SK-N-SH (cell line): Measurements from ENCODE around the gene WWTR1. TPM values are rescaled to one million over a fixed set of nuclear protein-coding genes. Genes with fewer than 3 reads are reported as not detected.

Source experiments
- CTCF ChIA-PET: fragments of 300-600, 350-600 bp; formaldehyde crosslinking; extraction: SDS; loops from one replicate; lab custom pipeline; 2021; lab: Yijun Ruan, JAX
- POLR2A ChIA-PET: fragments of 350-600 bp; sonication (Branson Sonifier 250); formaldehyde crosslinking; extraction: SDS; loops from one replicate; lab custom pipeline; 2020; ENCODE audit warnings: antibody characterized with exemption, inconsistent platforms; lab: Yijun Ruan, JAX
- DNase-seq: peaks from one replicate; pipeline ENCODE4 v3.0.0; 2012
- H2AFZ ChIP-seq: fragments of 200-600 bp; sonication (generic); 2 replicates; pipeline ENCODE4 v1.8.1; 2016; ENCODE audit warnings: antibody characterized with exemption, mild to moderate bottlenecking, low read depth
- H3F3A ChIP-seq: fragments of 200-600 bp; sonication (generic); replicated peaks from 2 replicates; pipeline ENCODE3; 2016; ENCODE audit warnings: antibody characterized with exemption, mild to moderate bottlenecking; ENCODE audit not compliant: insufficient read depth
- H3K27ac ChIP-seq, 2 experiments: fragments of 200-500 bp in 1 of 2; fragments of 200-600 bp in 1 of 2; sonication (Bioruptor generic) in 1 of 2; sonication (generic), shearing (Covaris generic) in 1 of 2; 2 replicates each; pipeline versions ENCODE4 v1.5.1 to v1.6.1; 2014 to 2016; ENCODE audit warnings: low read depth in 2 of 2, inconsistent platforms in 1 of 2, low read length in 1 of 2, mild to moderate bottlenecking in 1 of 2, mixed read lengths in 1 of 2
- H3K27me3 ChIP-seq: fragments of 200-600 bp; sonication (generic), shearing (Covaris generic); 2 replicates; pipeline ENCODE4 v1.6.1; 2016; ENCODE audit warnings: mixed run types; ENCODE audit not compliant: insufficient read depth
- H3K36me3 ChIP-seq, 2 experiments: fragments of 200-500 bp in 1 of 2; fragments of 200-600 bp in 1 of 2; sonication (Bioruptor generic) in 1 of 2; sonication (generic) in 1 of 2; replicated peaks in 1 of 2; 2 replicates each; pipeline versions ENCODE3 to v1.5.1; 2014 to 2016; ENCODE audit warnings: low read length in 1 of 2, mild to moderate bottlenecking in 1 of 2; ENCODE audit not compliant: insufficient read depth in 2 of 2, control insufficient read depth in 1 of 2
- H3K4me1 ChIP-seq, 2 experiments: fragments of 200-500 bp in 1 of 2; fragments of 200-600 bp in 1 of 2; sonication (Bioruptor generic) in 1 of 2; sonication (generic), shearing (Covaris generic) in 1 of 2; 2 replicates each; pipeline versions ENCODE4 v1.5.1 to v1.6.1; 2014 to 2016; ENCODE audit warnings: low read depth in 1 of 2, low read length in 1 of 2, mixed run types in 1 of 2; ENCODE audit not compliant: insufficient read depth in 2 of 2, control insufficient read depth in 1 of 2
- H3K4me2 ChIP-seq: fragments of 200-600 bp; sonication (generic), shearing (Covaris generic); 2 replicates; pipeline ENCODE4 v1.6.1; 2017; ENCODE audit warnings: mixed run types
- H3K4me3 ChIP-seq, 2 experiments: fragments of 200-500 bp in 1 of 2; fragments of 200-600 bp in 1 of 2; sonication (Bioruptor generic) in 1 of 2; sonication (generic), shearing (Covaris generic) in 1 of 2; 2 replicates each; pipeline versions ENCODE4 v1.5.1 to v1.8.1; 2014 to 2016; ENCODE audit warnings: low read depth in 2 of 2, inconsistent platforms in 1 of 2, low read length in 1 of 2, mild to moderate bottlenecking in 1 of 2, mixed read lengths in 1 of 2, moderate library complexity in 1 of 2
- H3K79me2 ChIP-seq: fragments of 200-600 bp; sonication (generic); 2 replicates; pipeline ENCODE4 v1.8.1; 2017; ENCODE audit warnings: mild to moderate bottlenecking; ENCODE audit not compliant: insufficient read depth
- H3K9ac ChIP-seq: fragments of 200-600 bp; sonication (generic); 2 replicates; pipeline ENCODE4 v1.6.1; 2017; ENCODE audit warnings: mixed run types
- H3K9me2 ChIP-seq: fragments of 200-600 bp; sonication (generic); 2 replicates; pipeline ENCODE4 v1.6.1; 2017; ENCODE audit warnings: mixed run types
- H3K9me3 ChIP-seq: fragments of 200-600 bp; sonication (generic); 2 replicates; pipeline ENCODE4 v1.6.1; 2017; ENCODE audit warnings: mixed run types, mild to moderate bottlenecking, moderate library complexity
- H4K20me1 ChIP-seq: fragments of 200-600 bp; sonication (generic); 2 replicates; pipeline ENCODE4 v1.6.1; 2017; ENCODE audit warnings: mild to moderate bottlenecking, mixed run types; ENCODE audit not compliant: insufficient read depth
- CHD2 ChIP-seq: fragments of 150-350 bp; IDR thresholded peaks from 2 replicates; pipeline ENCODE4 v1.6.1; 2018; ENCODE audit warnings: low read length; ENCODE audit not compliant: partially characterized antibody
- CTCF ChIP-seq: fragments of 200-600 bp; sonication (generic); IDR thresholded peaks from 2 replicates; pipeline ENCODE4 v1.6.1; 2017; ENCODE audit warnings: antibody characterized with exemption, mild to moderate bottlenecking, moderate library complexity
- GABPA ChIP-seq: IDR thresholded peaks from 2 replicates; pipeline ENCODE4 v1.4.0; 2012; ENCODE audit warnings: low read depth, mild to moderate bottlenecking
- JUND ChIP-seq: IDR thresholded peaks from 2 replicates; pipeline ENCODE4 v1.4.0; 2012
- MEF2A ChIP-seq: IDR thresholded peaks from 2 replicates; pipeline ENCODE4 v1.4.0; 2012; ENCODE audit warnings: low read depth, borderline replicate concordance
- MXI1 ChIP-seq: IDR thresholded peaks from 2 replicates; pipeline ENCODE4 v1.6.1; 2012; ENCODE audit warnings: mild to moderate bottlenecking, low read depth, low read length, improper control_type of control experiment
- NRF1 ChIP-seq: IDR thresholded peaks from 2 replicates; pipeline ENCODE4 v1.6.1; 2012; ENCODE audit warnings: low read depth, mild to moderate bottlenecking, low read length
- RAD21 ChIP-seq: IDR thresholded peaks from 2 replicates; pipeline ENCODE4 v1.6.1; 2012; ENCODE audit warnings: mild to moderate bottlenecking, low read length
- RFX5 ChIP-seq: IDR thresholded peaks from 2 replicates; pipeline ENCODE4 v1.6.1; 2012; ENCODE audit warnings: mild to moderate bottlenecking, improper control_type of control experiment, low read length
- RXRA ChIP-seq: IDR thresholded peaks from 2 replicates; pipeline ENCODE4 v1.4.0; 2012; ENCODE audit warnings: low read depth, mild to moderate bottlenecking, borderline replicate concordance
- SIN3A ChIP-seq: IDR thresholded peaks from 2 replicates; pipeline ENCODE4 v1.6.1; 2012; ENCODE audit warnings: low read depth, mild to moderate bottlenecking, low read length, moderate library complexity, borderline replicate concordance
- TCF12 ChIP-seq: IDR thresholded peaks from 2 replicates; pipeline ENCODE4 v1.4.0; 2012
- TEAD4 ChIP-seq: IDR thresholded peaks from 2 replicates; pipeline ENCODE4 v1.4.0; 2012; ENCODE audit warnings: mild to moderate bottlenecking, borderline replicate concordance; ENCODE audit not compliant: insufficient read depth
- YY1 ChIP-seq: IDR thresholded peaks from 2 replicates; pipeline ENCODE4 v1.4.0; 2012; ENCODE audit warnings: low read depth, mild to moderate bottlenecking
- WGBS: methylation state at CpG from one replicate; pipeline ENCODE4 v1.1.6; 2017; ENCODE audit warnings: low lambda C conversion rate; 5-methylcytosine and 5-hydroxymethylcytosine counted together
- polyA plus RNA-seq, 3 experiments: library from polyadenylated mRNA; depleted of rRNA; stranded (reverse); fragments of >200 nt; gene quantifications; 2 replicates each; pipeline ENCODE4 v1.2.3, GENCODE V29; 2012
- TF ChIP-seq, protein P1 (sequence below): IDR thresholded peaks from 2 replicates; pipeline ENCODE4 v1.4.0; 2012; ENCODE audit warnings: low read depth

Gene WWTR1
- polyA plus RNA-seq, 1 of the 3 experiments (the other 2 are of a cell fraction): 60.6 TPM

DNA sequence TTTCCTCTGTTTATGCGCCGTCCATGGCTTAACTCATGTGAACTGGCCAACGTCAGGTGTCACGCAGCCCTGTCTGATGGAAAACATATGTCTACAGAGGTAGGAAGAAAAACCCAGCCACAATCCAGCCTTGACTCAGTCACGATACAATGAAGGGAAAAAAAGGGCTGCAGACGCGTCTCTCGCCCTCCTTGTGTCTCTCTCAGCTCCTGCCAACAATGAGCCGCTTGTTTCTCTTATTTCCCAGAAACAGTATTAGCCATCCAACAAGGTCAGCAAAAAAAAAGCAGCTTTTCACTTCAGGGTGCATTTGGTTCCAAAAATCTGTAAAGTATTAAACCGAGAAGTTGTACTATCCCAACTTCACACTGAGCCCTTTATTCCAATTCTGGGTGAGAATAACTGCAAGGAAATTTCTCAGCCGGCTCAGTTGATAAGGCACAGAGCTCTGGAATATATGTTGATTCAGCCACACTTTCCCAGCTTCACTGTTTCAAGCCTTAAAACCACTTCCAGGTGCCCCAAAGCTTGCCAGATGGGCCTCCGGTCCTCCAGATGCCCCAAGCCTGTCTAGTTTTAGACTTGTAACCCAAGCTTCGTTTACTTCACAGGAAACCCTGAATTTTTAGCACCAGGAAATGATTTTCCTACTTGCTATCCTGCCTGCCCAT lies 103.9 kb downstream of the WWTR1 start (continued):
- no peak for TF ChIP-seq RAD21
- peak; percentile 35; the same call in 1 of the 2 replicates for TF ChIP-seq JUND
- peak; percentile 56; the same call in 1 of the 2 replicates for TF ChIP-seq SIN3A
- no peak for TF ChIP-seq NRF1
- TF ChIP-seq RXRA: peak; percentile 34; the same call in 1 of the 2 replicates
- no peak for TF ChIP-seq GABPA
- TF ChIP-seq CTCF: no peak
- TF ChIP-seq, protein P1, sequence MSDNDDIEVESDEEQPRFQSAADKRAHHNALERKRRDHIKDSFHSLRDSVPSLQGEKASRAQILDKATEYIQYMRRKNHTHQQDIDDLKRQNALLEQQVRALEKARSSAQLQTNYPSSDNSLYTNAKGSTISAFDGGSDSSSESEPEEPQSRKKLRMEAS: peak; percentile 76
- no peak for TF ChIP-seq YY1
- no peak for TF ChIP-seq RFX5
- peak; percentile 98 for TF ChIP-seq TCF12

- ChIA-PET CTCF (interaction anchor here (0.9 kb wide), 1 partner anchor 18 kb away, joined by 3 read pairs; no protein-coding TSS in a partner anchor), POLR2A (no interaction called here)
- H3K4me1 ChIP-seq: peaks cover 31 to 59% of the 10 kb centered on the region in 2 experiments
- H3F3A ChIP-seq: peaks cover 45% of the 10 kb centered on the region
- H3K9me3 ChIP-seq: no peaks in the 10 kb centered on the region
- H3K4me2 ChIP-seq: no peak overlapping the region
- H3K9me2 ChIP-seq: no peaks in the 10 kb centered on the region
- peak overlapping the region; percentile 92 to 95 for H3K27ac ChIP-seq
- H3K79me2 ChIP-seq: peaks cover 58% of the 10 kb centered on the region
- TF ChIP-seq NRF1 (no peak), TEAD4 (no peak), MXI1 (no peak), GABPA (no peak), MEF2A (no peak), JUND (no peak), CHD2 (no peak), RFX5 (no peak)
- H3K36me3 ChIP-seq: peaks cover 0 to 5% of the 10 kb centered on the region in 2 experiments
- no peaks in the 10 kb centered on the region for H4K20me1 ChIP-seq
- no peak for DNase-seq
- H3K9ac ChIP-seq: no peak overlapping the region
- H2AFZ ChIP-seq: no peak overlapping the region
- H3K4me3 ChIP-seq: no peak overlapping the region
- H3K27me3 ChIP-seq: no peaks in the 10 kb centered on the region
- 92% methylated on average over 2 of the region's 2 CpGs for WGBS
These were observed 105.1 kb downstream of the WWTR1 start for GRCh38 chr3:149552700-149553099.
